Measurements from ENCODE around the gene CACHD1. TPM values are rescaled to one million over a fixed set of nuclear protein-coding genes. Genes with fewer than 3 reads are reported as not detected.
"Not testable (repeated sequence)": the region's sequence is repeated elsewhere in the genome, so short reads cannot be mapped to it uniquely, and the experiment has no call there.

The CACHD1 gene
- total RNA-seq, 1 experiment from 2014 or later, result under 0.01 TPM

DNA sequence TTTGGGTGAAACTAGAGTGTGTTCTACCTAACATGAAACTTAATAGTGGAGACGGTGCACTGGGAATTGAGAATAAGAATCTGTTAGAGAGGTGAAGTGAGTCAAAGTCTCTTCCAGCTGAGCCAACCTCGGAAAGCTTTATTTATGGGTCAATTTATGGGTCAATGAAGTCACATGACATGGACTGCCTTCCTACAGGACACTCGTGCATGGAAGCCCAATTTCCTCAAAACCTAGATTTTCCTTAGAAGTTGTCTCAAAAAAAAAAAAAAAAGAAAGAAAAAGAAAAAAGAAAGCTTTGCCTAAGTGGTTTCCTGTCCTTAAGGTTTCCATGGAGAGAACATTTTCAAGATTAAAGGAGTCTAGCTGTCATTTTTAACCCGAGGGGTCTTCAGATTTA is 26.7 kb downstream of the CACHD1 start:
- no peak for DNase-seq (ENCODE audit: low read depth)

DNA sequence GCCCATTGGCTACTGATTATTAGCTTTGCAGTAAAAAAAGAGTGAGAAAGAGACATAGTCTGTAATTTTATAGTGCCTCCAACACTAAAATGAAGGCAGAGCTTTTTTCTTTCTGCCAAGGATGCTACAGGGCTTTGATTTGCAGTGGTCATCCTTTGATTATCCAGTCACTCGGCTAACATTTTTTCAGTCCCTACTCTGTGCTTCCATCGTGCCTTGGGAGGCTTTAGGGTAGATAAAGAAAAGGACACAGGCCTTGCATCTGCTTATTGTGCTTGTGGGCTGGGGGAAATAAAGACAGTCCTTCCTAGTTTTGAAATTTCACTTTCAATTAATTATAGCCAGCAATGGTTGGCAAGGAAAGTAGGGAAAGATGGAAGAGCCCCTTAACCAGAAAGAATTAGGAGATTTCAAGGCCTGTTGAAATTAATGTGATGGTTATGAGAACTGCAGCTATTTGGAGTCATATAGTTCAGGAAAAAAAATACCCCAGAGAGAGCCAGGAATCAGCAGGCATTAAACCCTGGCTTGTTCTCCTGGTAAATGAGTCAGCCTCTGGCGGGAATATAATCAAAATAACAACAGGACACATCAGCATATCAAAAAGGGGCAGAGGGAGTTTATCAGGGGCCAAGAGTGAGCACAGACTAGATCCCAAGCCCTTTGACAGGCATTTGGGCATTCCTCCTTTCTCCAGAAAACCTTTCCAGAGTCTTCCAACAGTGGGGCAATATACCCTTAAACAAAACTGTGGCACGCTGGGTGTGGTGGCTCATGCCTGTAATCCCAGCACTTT is 27.4 kb downstream of the CACHD1 start:
- no peak for DNase-seq (ENCODE audit: low read depth)

DNA sequence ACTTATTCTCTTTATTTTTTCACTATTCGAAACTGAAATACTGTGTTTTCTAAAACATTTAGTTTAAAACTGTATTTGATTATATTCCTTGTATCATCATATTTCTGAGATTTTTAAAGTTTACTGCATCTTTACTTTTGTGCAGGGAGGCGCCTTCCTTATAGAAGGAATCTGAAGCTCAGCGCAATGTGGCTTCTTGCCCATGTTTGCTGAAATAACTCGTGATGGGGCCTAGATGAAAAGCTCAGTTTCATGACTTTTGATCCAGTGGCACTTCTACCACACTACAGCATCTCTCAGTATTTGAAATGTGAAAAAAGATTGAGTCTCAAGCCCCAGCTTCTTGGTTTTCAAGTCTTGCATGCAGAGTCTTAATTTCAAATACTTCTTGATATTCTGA is 28.4 kb downstream of the CACHD1 start:
- DNase-seq (ENCODE audit: low read depth), result no peak

DNA sequence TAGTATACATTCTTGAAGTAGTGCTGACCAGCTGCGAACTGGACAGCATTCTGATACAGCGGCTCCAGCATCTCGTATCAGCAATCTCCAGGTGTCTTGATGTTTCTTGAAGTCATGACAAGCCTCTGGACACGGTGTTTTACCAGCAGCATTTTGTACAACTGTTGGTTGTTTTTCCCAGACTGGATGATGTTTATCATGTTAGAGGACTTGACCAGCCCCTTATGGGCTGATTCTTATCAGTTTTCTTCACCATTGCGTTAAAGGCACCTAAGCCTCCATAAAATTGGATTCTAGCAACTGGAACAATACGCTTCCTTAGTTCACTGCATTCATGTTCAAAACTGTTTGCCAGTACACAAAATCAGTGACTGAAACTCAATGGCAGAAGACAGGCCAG is 29.1 kb downstream of the CACHD1 start:
- DNase-seq (ENCODE audit: low read depth), result no peak

DNA sequence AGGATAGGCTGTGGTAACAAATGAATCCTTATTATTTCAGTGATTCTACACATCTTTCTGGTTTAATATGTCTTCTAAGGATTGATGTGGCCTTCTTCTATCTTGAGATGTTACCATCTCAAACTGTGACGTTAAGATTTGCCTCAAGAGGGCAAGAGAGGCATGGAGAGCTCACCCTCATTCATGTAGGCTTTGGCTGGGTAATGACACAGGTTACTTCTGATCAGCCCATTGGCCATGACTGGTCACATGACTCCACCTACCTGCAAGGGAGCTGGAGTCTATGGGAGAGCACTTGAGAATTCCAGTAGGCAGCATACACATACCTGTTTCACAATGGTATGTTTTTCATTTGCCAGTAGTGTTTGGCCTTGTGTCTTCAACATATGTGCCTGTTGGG is 30.0 kb downstream of the CACHD1 start:
- DNase-seq (ENCODE audit: low read depth), result no peak

DNA sequence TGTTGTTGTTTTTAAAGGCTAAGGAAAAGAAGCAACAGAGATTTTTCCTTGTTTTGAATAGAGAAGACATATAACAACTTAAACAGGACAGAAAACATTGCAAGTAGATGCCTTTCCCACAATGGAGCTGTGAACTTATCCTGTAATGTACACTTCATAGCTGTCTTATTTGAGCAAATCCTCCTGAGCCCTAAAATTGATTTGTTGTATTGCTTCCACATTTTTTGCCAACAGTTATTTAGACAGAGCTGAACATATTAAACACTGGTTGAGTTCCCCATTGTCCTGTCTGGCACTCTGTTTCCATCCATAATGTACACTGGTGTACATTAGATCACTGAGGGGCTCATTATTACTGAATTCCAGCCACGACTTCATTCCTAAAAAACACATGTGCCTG is 32.2 kb downstream of the CACHD1 start:
- no peak for DNase-seq (ENCODE audit: low read depth)

DNA sequence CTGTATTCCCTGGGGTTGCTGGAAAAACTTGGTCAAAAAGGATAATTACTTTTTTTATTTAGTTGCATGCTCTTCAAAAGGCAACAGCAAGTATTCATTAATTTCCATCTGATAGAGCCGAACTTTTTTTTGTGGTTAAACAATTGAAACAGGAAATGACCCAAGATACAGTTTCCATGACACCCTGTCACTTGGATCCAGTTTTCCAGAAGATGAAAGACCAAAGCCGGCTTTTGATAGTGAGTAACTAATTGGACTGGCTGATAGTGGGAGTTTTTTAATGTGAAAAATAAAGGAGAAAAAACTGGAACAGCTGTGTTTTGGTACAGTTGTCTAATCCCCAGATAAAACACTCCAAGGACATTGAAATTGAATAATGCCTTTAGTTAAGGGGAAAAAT is 33.0 kb downstream of the CACHD1 start:
- DNase-seq (ENCODE audit: low read depth), result no peak

DNA sequence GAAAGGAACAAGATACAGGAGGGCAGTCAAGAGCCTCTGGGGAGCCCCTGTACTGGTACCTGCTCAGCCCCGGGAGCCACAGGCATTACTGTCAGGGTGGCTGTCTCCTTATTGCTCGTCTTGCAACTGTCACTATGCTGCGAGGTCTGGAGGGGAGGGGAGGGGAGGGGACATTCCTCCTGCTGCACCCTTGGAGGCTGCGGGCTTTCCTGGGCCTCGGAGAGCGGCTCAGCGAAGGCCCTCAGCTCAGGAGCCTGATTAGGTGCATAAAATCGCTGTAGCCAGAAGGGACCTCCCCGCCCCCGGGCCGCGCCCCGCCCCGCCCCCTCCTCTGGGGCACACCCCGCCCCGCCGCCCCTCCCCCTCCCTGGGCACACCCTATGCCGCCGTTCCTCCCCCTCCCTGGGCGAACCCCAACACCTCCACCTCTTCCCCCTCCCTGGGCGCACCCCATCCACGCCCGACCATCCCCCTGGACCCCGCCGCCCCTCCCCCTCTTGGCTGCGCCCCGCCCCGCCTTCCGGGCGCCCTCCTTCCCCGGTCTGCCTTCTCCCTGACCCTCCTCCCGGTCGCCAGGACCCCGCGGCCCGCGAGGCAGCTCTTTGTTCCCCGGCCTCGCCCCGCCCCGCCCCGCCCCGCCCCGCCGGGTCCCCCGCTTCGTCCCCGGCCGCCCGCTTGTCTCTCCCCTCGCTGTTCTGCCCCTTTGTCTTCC is 35.5 kb downstream of the CACHD1 start:
- no peak for DNase-seq (ENCODE audit: low read depth)

DNA sequence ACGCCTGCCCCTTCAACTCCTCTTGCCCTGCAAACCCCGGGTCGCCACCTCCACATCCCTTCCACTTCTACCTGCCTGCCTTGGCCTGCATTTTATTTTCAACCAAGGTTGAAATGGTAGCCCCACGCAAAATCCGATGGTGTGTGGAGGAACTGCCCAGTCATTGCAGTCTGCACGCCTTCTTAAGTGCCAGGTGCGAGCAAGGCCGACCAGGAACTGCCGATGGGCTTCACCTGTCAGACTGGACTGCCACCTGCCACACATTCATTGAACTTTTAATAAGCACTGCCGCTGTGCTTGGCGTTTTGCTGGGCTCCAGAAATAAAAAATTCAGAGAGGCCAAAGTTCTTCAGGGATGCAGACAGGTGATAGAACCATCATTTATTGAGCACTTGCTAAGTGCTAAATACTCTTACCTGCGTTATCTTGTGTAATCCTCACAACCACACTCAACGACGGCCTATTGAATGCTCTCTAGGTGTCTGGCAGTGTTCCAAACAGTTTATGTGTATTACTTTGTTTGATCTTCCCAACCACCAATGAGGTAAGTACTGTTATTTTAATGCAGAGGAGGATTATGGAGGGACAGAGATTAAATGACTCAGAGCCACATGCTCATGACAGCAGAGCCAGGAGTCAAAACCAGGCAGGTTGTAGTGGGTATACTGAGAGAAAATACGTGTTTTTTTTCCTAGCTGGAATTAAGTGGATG is 36.2 kb downstream of the CACHD1 start:
- DNase-seq (ENCODE audit: low read depth), result no peak

DNA sequence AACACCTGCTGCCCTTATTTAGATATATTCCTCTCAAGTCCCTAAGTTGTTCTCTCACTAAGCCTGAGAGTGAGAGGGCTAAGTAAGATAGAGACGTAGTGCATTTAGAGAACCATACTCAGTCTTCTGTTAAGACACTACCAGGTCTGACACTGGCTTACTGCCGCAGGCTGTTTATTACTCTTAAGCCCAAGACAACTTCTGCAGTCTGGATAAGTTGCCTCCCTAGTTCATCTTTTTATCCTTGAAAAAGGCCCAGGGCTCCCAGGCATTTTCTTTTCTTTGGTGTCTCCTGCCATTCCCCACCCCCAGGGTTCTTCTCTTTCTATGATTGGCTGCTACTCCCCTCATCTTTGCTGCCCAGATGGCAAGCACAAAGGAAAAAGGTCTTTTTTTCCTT is 38.7 kb downstream of the CACHD1 start:
- no peak for DNase-seq (ENCODE audit: low read depth)

DNA sequence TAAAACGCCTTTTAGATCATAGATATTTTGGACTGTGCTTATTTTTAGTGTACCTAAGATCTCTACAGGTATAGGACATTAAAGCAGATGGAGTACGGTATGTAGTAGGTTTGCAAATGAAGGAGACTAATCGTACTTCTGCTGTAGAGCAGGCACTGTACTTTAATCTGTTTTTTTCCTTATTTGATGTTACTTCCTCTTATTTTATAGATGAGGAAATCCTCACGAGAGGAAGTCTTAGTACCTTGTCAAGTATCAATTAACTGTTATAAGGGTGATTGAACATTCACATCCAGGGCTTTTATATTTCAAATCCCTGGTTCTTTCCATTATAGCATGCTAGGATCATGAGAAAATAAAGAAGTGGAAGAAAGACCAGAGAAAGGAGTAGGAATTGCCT is 41.1 kb downstream of the CACHD1 start:
- no peak for DNase-seq (ENCODE audit: low read depth)

DNA sequence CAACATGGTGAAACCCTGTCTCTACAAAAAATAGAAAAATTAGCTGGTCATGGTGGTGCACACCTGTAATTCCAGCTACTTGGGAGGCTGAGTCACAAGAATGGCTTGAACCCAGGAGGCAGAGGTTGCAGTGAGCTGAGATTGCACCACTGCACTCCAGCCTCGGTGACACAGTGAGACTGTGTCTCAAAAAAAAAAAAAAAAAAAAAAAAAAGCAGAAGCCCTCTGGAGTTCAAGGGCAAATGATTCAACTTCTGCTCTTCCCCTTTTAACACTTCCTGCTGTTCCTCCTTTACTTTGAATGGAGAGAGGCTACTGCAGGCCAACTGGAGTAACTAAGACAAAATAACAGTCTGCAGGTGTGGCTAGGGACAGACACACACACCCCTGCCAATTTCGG is 42.3 kb downstream of the CACHD1 start:
- DNase-seq (ENCODE audit: low read depth), result not testable (repeated sequence)

DNA sequence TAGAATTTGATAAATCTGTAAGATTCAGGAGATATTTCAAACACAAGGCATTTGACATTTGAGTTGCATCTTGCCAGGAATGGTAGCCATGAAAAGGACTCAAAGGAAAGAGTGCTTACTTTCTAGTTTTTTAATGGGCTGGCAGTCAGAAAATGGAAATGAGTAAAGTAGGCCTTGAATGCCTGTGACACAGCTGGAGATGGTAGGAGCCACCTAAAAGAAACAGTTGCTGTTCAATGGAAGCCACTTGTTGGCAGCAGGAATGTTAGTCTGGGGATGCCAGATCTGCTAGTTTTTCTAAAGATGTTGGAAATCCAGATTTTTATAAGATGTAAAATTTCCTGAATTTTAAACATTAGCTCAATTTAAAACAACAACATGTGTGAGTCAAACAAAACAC is 43.6 kb downstream of the CACHD1 start:
- DNase-seq (ENCODE audit: low read depth), result no peak

DNA sequence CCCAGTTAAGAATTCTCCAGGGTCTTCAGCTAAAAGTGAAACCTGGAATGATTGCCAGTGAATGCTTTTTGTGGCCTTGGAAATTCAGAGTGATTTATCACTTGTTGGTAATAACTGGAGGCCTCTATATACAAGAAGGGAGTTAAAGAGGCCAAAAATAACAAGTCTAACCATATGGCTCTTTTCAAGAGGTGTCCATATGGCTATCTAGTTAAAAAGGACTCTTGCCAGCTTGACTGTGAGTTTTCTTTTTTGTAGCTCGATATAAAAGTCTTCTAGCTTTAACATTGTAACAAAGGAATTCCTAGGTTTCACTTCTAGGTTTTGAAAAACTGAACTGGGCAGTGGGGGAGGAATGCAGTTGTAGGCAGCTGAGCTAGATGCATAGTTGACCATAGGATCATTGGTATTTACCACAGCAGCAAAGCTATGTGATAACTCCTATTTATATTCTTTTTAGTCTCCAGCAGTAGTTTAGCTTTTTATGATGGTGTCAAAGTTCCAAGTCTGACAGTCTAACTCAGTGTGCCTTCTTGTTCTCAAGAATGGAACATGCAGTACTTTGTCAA is 44.4 kb downstream of the CACHD1 start:
- DNase-seq (ENCODE audit: low read depth), result no peak

DNA sequence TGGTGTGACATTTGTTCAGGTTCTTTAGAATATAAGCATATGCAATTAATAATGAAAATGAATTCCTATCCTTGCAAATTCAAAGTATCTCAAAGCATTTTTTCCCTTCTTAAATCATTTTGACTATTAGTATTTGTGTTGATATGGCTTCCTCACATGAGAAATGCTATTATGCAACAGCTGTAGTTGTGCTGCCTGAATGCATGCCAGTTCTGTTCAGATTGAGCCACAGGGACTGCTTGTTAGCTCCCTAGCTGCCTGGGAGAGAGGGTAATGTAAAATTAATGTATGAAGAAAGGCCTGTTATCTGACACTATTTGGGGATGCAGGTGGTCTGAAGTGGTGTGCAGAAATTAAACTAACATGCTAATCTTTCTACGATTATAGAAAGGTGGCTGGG is 45.5 kb downstream of the CACHD1 start:
- DNase-seq (ENCODE audit: low read depth), result no peak

DNA sequence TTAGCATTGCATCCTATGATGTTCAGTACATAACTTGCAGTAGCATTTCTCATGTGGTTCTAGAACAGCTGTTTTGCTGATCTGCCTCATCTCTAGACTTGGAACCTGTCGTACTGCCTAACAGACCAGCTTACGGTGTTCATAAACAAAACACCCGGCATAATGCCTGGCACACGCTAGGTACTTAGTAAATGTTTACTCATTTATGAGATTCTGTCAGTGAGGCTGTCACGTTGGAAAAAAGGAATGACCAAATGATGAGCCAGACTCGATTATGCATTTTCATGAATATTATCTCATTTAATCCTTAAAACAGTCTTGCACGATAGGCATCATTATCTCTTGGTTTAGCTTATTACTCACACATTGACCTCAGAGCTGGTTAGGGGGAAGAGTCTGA is 46.4 kb downstream of the CACHD1 start:
- no peak for DNase-seq (ENCODE audit: low read depth)

DNA sequence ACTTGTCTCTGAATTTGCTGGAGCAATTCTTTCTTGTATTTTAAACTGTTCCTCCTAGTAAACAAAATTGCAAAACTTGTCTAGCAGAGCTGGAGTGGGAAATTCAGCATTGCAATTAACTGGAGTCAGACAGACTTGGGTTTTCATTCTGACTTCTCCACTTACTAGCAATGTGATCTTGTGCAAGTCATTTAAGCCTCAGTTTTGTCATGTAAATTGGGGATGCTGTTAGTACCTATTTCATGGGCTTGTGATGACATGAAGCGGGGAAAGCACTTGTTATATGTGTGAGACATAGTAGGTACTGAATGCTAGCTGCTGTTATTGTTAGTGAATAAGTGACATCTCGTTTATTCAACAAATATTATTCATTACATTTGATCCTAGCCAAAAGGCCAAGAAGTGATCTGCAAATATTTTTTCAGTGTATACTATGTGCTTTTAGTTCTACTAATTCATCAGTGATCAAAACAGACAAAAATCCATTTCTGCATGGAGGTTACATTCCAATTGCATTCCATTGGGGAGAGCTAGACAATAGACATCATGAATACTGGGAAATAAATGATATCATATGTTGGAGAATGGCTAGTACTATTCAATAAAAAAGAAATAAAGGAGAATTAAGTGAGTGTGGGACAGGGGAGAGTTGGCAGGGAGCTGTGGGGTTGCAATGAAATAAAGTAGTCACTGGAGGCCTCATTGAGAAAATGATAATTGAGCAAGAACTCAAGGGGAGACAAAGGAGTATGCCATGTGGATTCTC is 47.1 kb downstream of the CACHD1 start:
- no peak for DNase-seq (ENCODE audit: low read depth)

DNA sequence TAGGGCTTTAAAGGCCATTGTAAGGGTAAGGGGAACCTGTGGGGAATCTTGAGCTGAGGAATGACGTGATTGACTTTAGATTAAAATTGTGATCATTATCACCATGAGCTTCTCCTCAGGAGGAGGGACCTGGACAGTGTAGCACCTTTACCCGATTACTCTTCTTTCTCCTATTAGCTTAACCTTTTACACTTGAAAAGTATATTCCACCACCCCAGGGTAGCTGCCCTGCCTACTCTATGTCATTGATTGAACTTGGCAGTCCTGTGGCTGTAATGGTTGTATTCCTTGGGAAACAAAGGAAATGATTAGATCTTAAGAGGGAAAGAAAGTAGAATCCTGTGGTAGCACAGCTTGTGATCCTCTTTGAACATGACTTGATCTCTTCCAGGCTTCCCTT is 47.7 kb downstream of the CACHD1 start:
- no peak for DNase-seq (ENCODE audit: low read depth)

DNA sequence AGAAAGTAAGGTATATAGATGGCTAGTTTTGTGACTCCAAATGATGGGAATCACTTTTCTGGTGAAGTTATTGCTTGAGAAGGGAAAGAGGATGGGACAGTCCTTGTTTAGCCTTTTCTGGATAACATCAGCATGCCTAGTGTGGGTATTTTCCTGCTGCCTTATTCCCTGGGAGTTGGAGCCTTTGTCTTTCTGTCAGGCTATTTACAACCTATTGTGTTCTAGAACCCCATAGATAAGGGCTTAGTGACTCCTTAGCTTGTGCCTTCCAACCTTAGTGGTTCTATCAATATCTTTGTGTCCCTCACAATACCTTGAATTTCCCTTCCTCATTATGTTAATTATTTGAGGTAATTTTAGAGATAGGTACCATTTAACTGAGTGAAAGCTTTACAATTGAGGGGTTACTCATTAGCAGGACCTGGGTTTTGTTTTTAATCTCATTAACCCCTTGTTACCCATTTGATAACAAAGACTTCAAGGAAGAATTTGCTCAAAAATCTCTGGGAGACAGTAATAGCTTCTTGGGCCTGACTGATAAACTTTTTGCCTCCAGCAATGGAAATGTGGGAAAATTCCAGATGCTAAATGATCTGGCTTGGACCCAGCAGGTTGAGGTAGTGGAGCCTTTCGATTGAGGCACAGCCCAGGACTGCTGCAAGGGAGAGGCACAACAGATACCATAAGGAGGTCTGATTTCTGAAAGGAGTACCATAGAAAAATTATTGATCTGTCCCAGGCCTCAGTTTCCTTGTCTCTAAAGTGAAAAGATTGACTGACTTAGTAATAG is 49.0 kb downstream of the CACHD1 start:
- DNase-seq (ENCODE audit: low read depth), result no peak

DNA sequence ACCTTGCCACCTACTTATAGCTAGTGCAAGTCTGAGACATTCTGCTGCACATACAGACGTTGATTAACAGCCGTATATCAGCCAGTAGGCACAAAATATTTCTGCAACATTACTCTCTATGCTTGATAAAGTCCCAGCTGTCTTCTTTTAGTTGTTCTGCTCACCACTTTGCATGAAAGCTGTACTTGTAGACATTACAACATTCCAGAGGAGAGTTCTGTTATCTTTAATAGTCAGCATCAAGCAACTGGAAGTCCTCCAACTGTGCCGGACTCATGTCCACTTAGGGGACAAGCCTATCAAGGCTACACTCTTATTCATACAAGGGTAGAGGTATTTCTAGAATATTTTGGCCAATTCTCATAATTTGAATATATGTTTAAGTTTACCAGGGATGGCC is 50.0 kb downstream of the CACHD1 start:
- no peak for DNase-seq (ENCODE audit: low read depth)

DNA sequence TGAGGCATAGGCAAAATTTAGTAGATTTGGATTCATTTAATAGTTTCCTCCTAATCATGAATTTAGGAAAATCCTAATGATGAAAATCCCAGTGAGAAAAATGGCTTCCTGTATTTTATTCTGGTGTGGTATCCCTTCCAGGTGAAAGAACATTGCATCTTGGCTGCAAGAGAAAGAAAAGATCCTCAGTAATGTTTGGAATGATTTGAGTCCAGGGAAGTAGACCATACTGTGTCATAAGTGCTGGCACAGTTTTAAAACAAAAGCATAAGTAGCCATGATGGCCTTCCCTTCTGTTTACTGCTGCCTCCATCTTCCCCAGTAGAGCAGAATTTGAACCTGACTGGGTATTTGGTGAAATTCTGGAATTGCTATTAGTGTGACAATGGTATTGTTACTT is 52.8 kb downstream of the CACHD1 start:
- no peak for DNase-seq (ENCODE audit: low read depth)
